Cardiac fibroblast (primary cell): ENCODE data around the gene ZNF208.
"Not testable (repeated sequence)": the region's sequence is repeated elsewhere in the genome, so short reads cannot be mapped to it uniquely, and the experiment has no call there.

Source experiments
- DNase-seq, 2 donors: peaks; one replicate each; pipeline versions ENCODE4 v3.0.0 to v3.0.0-alpha.2; 2010; ENCODE audit warnings: low read depth in 2 of 2
- H3K4me3 ChIP-seq, 2 donors: replicated peaks in 1 of 2; 1 replicate in 1 of 2; 2 replicates in 1 of 2; pipeline ENCODE4 v1.5.1; 2011; ENCODE audit warnings: low read depth in 2 of 2, low read length in 2 of 2, mild to moderate bottlenecking in 2 of 2, moderate library complexity in 1 of 2
- CTCF ChIP-seq: IDR thresholded peaks from one replicate; pipeline ENCODE4 v1.5.1; 2011; ENCODE audit warnings: low read depth, mild to moderate bottlenecking, low read length, inconsistent platforms

ZNF208 gene

GRCh38 chr19:21910318-21910717 lies 100.4 kb downstream of the ZNF208 start:
- peak in 1 of 2 donors; percentile 4 for DNase-seq
- no peak for TF ChIP-seq CTCF
- no peak overlapping the region for H3K4me3 ChIP-seq

GRCh38 chr19:21908066-21908465 lies 102.7 kb downstream of the ZNF208 start:
- DNase-seq: no peak
- TF ChIP-seq CTCF: no peak

GRCh38 chr19:21907516-21907915 lies 103.2 kb downstream of the ZNF208 start:
- H3K4me3 ChIP-seq: no peak overlapping the region
- DNase-seq: no peak
- no peak for TF ChIP-seq CTCF

More at GRCh38 chr19:21908066-21908465, 102.7 kb downstream of the ZNF208 start:
- H3K4me3 ChIP-seq: no peak overlapping the region

GRCh38 chr19:21902571-21902970 lies 108.2 kb downstream of the ZNF208 start:
- DNase-seq: no peak
- H3K4me3 ChIP-seq: no peak overlapping the region
- no peak for TF ChIP-seq CTCF

- no peak for DNase-seq
- no peak overlapping the region for H3K4me3 ChIP-seq
- TF ChIP-seq CTCF: no peak
Measured at GRCh38 chr19:21901861-21902260, 108.9 kb downstream of the ZNF208 start.

- no peak for DNase-seq
- no peak for TF ChIP-seq CTCF
- no peak overlapping the region for H3K4me3 ChIP-seq
Measured at GRCh38 chr19:21900401-21900800, 110.3 kb downstream of the ZNF208 start.

- no peak for DNase-seq
- TF ChIP-seq CTCF: no peak
Measured at GRCh38 chr19:21891086-21891485, 119.7 kb downstream of the ZNF208 start.

GRCh38 chr19:21890017-21890416 lies 120.7 kb downstream of the ZNF208 start:
- not testable (repeated sequence) for H3K4me3 ChIP-seq

More at GRCh38 chr19:21891086-21891485, 119.7 kb downstream of the ZNF208 start:
- no peak overlapping the region for H3K4me3 ChIP-seq

GRCh38 chr19:21885516-21885915 lies 125.2 kb downstream of the ZNF208 start:
- not testable (repeated sequence) for H3K4me3 ChIP-seq, DNase-seq

More at GRCh38 chr19:21890017-21890416, 120.7 kb downstream of the ZNF208 start:
- not testable (repeated sequence) for DNase-seq

- DNase-seq, H3K4me3 ChIP-seq: not testable (repeated sequence)
Measured at GRCh38 chr19:21884786-21885185, 126.0 kb downstream of the ZNF208 start.
